H1 (cell line): ENCODE data around the gene ABHD2. TPM values are rescaled to one million over a fixed set of nuclear protein-coding genes. Genes with fewer than 3 reads are reported as not detected.

Experiments
- SUZ12 ChIP-seq: fragments of 200-600 bp; sonication (generic); IDR thresholded peaks from 2 replicates; pipeline ENCODE4 v1.6.1; 2012; ENCODE audit warnings: mild to moderate bottlenecking, inconsistent platforms, low read length, moderate library complexity, mixed read lengths
- polyA plus RNA-seq, 7 experiments: library from polyadenylated mRNA; depleted of rRNA in 3 of 7; stranded (reverse) in 5 of 7; unstranded in 2 of 7; fragments of >200 nt in 5 of 7; fragments of 200-250 nt in 2 of 7; gene quantifications; 1 replicate in 5 of 7; 2 replicates in 1 of 7; 4 replicates in 1 of 7; pipeline versions ENCODE4 v1.2.1 to v1.2.3, GENCODE V29; 2011 to 2013; ENCODE audit warnings: missing spikeins in 2 of 7, mixed read lengths in 2 of 7
- total RNA-seq: library from RNA; stranded (reverse); fragmentation: NEBNext Ultra II Directional; extraction: Animal tissue kit (Norgen Biotek cat#: 25700); gene quantifications from 2 replicates; pipeline ENCODE4 v1.2.1, GENCODE V29; 2021

The ABHD2 gene
- total and polyA plus RNA-seq, 2 of the 8 experiments (the other 6 are each of a cell fraction or from before 2014, with no cell fraction given), result 9.1 to 23.7 TPM

DNA sequence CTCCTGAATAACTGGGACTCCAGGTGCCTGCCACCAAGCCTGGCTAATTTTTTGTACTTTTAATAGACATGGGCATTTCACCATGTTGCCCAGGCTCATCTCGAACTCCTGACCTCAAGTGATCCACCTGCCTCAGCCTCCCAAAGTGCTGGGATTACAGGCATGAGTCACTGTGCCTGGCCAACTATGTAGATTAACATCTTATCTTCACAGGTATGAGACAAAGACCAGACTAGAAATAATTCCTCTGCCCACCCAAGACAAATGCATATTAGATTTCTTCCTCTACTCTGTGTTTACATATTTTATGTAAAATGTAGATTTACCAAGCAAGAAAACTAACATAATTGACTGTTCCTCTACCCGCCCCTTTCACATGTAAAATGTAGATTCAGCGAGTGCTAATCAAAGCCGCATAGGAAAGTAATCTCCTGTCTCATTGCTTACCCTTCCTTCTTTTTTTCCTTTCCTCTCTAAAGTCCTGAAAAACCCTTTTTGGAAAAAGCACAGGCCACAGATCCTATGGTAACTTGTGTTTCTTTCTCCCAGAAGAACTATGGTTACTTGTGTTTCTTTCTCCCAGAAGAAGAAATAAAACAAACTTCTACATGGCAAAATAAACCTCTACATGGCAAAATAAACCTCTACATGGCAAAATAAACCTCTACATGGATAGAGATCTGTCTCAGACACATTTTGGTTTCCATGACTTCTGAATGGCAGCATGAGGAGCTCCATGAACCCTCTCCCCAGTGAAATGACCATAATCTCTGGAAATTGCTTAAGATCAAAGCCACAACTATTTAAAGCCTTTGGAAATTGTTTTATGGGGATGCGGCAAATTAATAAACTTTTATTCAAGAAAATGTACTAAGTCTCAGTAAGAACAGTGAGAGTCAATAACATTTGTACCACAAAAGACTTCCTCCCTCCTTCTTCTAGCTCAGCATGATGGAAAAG, 9.1 kb upstream of the ABHD2 start (continued):
- TF ChIP-seq SUZ12, result no peak
